Nephron progenitor cell (in vitro differentiated cells): ENCODE measurements around the gene CAPN15.
A peak's percentile ranks its signal among the peaks of the same experiment; 100 is the strongest.

Experiments used
- DNase-seq: peaks from one replicate; pipeline ENCODE4 v3.0.0; 2021
- H3K27ac Mint-ChIP-seq: 2 replicates; pipeline ENCODE4 v1.8.0; 2021; ENCODE audit warnings: mild to moderate bottlenecking, moderate library complexity, mixed read lengths
- H3K27me3 Mint-ChIP-seq: 2 replicates; pipeline ENCODE4 v1.8.0; 2021; ENCODE audit warnings: mild to moderate bottlenecking, low read depth, mixed read lengths; ENCODE audit not compliant: poor library complexity
- H3K36me3 Mint-ChIP-seq: 2 replicates; pipeline ENCODE4 v1.8.0; 2021; ENCODE audit warnings: low read depth, mixed read lengths
- H3K4me1 Mint-ChIP-seq: 2 replicates; pipeline ENCODE4 v1.8.0; 2021; ENCODE audit warnings: mixed read lengths
- H3K4me3 Mint-ChIP-seq: 2 replicates; pipeline ENCODE4 v1.8.0; 2021; ENCODE audit warnings: mild to moderate bottlenecking, moderate library complexity, mixed read lengths
- H3K9me3 Mint-ChIP-seq: 2 replicates; pipeline ENCODE4 v1.8.0; 2021; ENCODE audit warnings: mild to moderate bottlenecking, moderate library complexity, mixed read lengths
- CTCF ChIP-seq: fragments of 200-600 bp; sonication (generic); IDR thresholded peaks from 2 replicates; pipeline ENCODE4 v1.5.0; 2021; ENCODE audit warnings: antibody characterized with exemption

CAPN15 gene

GRCh38 chr16:589658-590187 lies 62.2 kb downstream of the CAPN15 start, which contains the start of gene RAB40C:
RAB40C (plus strand) TSS chr16:590066; CDS start chr16:590292, 226 bp downstream.
- no peaks in the 10 kb centered on the region for H3K9me3 Mint-ChIP-seq
- peak; percentile 99 for DNase-seq
- H3K4me3 Mint-ChIP-seq: peak within 1 kb of the TSS; percentile 98
- H3K4me1 Mint-ChIP-seq: peaks cover 67% of the 10 kb centered on the region
- H3K36me3 Mint-ChIP-seq: peaks cover 7% of the 10 kb centered on the region
- peak within 1 kb of the TSS; percentile 99 for H3K27ac Mint-ChIP-seq
- peaks cover 11% of the 10 kb centered on the region for H3K27me3 Mint-ChIP-seq
- no peak for TF ChIP-seq CTCF

GRCh38 chr16:590188-590814 lies 62.8 kb downstream of the CAPN15 start:
- H3K27ac Mint-ChIP-seq: no peak overlapping the region
- peak overlapping the region; percentile 91 for H3K4me3 Mint-ChIP-seq
- no peak for DNase-seq
- H3K9me3 Mint-ChIP-seq: no peaks in the 10 kb centered on the region
- peaks cover 11% of the 10 kb centered on the region for H3K27me3 Mint-ChIP-seq
- H3K4me1 Mint-ChIP-seq: peaks cover 70% of the 10 kb centered on the region
- H3K36me3 Mint-ChIP-seq: peaks cover 7% of the 10 kb centered on the region
- no peak for TF ChIP-seq CTCF

GRCh38 chr16:590815-591200 lies 63.3 kb downstream of the CAPN15 start:
- H3K9me3 Mint-ChIP-seq: no peaks in the 10 kb centered on the region
- TF ChIP-seq CTCF: no peak
- no peak for DNase-seq
- H3K27ac Mint-ChIP-seq: no peak overlapping the region
- H3K4me1 Mint-ChIP-seq: peaks cover 65% of the 10 kb centered on the region
- H3K4me3 Mint-ChIP-seq: peak overlapping the region; percentile 91
- peaks cover 6% of the 10 kb centered on the region for H3K27me3 Mint-ChIP-seq
- H3K36me3 Mint-ChIP-seq: peaks cover 7% of the 10 kb centered on the region

GRCh38 chr16:591231-591630 lies 63.7 kb downstream of the CAPN15 start:
- Mint-ChIP-seq H3K9me3 (no peaks in the 10 kb centered on the region), H3K4me1 (peaks cover 63% of the 10 kb centered on the region), H3K36me3 (peaks cover 12% of the 10 kb centered on the region), H3K4me3 (peak overlapping the region; percentile 91), H3K27ac (no peak overlapping the region), H3K27me3 (peaks cover 3% of the 10 kb centered on the region)
- no peak for TF ChIP-seq CTCF
- no peak for DNase-seq

- DNase-seq: no peak
- Mint-ChIP-seq H3K4me1 (peaks cover 67% of the 10 kb centered on the region), H3K27me3 (peaks cover 3% of the 10 kb centered on the region), H3K9me3 (no peaks in the 10 kb centered on the region), H3K36me3 (peaks cover 19% of the 10 kb centered on the region), H3K4me3 (peak overlapping the region; percentile 91), H3K27ac (no peak overlapping the region)
- no peak for TF ChIP-seq CTCF
Observed at GRCh38 chr16:591892-592517, 64.5 kb downstream of the CAPN15 start.
